DMS53 treated with DMSO at 0.1 percent for 48 hours (cell line): ENCODE results near the gene CRHR2.

Experiments used
- DNase-seq: peaks from one replicate; lab custom pipeline; 2025; ENCODE audit not compliant: unreplicated experiment; lab: John Stamatoyannopoulos, UW

The CRHR2 gene

GRCh38 chr7:30633223-30633622 is 49.0 kb downstream of the CRHR2 start:
- DNase-seq = no peak

- DNase-seq = no peak
Measured at GRCh38 chr7:30630986-30631385, 51.3 kb downstream of the CRHR2 start.

- no peak for DNase-seq
Measured at GRCh38 chr7:30627026-30627425, 55.2 kb downstream of the CRHR2 start.

GRCh38 chr7:30625283-30625682 is 57.0 kb downstream of the CRHR2 start:
- peak; percentile 18 for DNase-seq

GRCh38 chr7:30618961-30619360 is 63.3 kb downstream of the CRHR2 start:
- no peak for DNase-seq

- DNase-seq = no peak
Measured at GRCh38 chr7:30618080-30618676, 64.1 kb downstream of the CRHR2 start.

GRCh38 chr7:30617359-30617758 is 64.9 kb downstream of the CRHR2 start:
- no peak for DNase-seq

GRCh38 chr7:30616318-30616717 is 65.9 kb downstream of the CRHR2 start:
- DNase-seq = no peak

GRCh38 chr7:30613366-30614325 is 68.6 kb downstream of the CRHR2 start:
- DNase-seq = no peak

GRCh38 chr7:30612658-30613265 is 69.5 kb downstream of the CRHR2 start:
- DNase-seq = no peak

GRCh38 chr7:30605832-30606231 is 76.4 kb downstream of the CRHR2 start:
- no peak for DNase-seq

GRCh38 chr7:30604901-30605300 is 77.4 kb downstream of the CRHR2 start:
- no peak for DNase-seq
